Measurements from ENCODE around the gene SMARCD3.

SMARCD3 gene

DNA sequence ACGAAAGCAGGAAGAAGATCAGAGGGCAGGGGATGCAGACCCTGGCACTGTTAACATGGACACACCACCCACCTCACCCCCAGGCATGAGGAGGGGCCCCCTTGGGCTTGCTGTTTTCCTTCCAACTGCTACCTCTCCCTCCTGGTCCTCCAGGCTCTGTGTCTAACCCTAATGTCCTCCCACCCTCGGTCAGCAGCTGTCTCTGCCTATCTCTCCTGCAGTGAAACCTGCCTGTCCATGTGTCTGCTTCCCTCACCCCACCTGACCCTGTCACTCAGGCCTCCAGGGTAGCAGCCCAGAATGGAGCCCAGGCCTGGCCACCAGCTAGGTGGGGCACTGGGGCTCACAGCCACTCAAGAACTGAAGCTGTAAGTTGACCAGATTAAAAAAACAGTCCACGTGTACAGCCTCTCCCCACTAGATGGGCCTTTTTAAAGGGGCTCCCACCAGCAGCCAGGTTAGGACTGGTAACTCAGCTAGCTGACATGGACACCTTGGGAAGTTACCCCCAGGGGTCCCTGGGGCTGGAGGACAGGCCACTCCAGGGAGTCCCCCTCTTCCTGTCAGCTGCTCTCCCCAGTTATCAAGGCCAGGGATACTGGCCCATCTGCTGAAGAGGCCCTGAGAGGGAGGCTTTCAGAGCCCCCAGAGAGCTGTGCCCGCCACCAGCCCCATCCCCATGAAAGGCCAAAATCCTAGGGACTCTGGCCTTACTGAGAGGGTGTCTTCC, 1.5 kb downstream of the SMARCD3 start:
- no peak for DNase-seq

DNA sequence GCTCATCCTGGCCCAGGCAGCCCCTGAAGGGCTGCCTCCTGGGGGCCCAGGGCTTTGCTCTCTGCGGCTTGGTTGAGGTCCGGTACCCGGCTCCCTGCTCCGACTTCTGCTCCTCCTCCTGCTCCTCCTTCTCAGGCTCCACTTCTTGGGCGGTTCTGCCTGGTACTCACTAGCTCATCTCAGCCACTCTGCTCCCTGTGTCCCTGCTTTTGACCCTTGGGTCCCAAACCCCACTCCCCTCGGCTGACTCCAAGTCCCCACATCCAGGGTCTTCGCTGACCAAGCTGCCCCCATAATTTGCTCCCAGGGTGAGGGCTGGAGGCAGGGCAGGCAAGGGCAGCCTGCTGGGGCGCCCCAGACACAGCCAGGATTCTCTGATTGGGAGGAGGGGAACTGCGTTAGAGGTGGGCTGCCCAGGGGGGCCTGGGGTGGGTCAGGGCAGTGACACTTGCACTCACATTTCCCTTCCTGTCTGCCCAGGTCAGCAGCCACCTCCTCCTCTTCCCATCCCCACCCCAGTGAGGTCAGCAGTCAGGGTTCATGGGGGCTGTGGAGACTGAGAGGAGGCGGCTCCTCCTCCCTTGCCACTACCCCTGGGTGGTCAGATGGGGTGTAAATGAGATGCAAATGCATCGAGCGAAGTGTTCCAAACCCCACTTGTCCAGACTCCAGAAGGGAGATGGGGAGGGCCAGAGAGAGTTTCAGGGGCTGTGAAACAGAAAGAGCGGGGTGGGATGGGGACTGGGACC, 2.2 kb downstream of the SMARCD3 start:
- DNase-seq = no peak

DNA sequence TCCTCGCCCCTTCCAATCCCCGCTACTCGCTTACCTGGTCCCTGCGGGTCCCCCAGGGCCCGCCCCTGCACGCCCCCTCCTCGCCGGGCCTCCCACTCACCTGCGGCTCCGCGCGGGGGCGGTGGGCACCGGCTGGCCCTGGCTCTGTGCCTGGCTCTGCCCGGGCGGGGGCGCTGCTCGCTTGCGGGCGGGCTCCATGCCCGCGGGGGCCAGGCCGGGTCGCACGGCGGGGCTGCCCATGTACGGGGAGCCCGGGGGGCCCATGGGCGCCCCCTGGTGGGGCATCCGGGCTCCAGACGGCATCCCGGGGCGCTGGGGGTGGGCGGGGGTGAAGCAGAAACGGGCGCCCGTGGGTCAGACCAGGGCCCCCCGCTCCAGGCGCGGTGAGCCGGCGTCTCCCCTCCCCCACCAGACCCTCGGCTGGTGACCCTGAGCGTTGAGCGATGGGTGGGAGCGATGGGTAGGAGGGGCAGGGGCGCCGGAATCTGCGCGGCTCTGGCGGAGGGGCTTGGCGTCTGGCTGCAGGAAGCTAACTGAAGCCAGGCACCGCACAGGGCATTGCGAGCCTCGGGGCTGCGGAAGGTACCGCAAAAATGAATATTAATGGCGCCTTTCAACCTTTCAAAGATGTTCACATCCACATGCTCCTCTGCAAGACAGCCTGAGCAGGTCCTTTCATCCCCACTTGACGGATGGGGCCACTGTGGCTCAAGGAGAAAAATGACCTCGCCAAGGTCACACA, 3.0 kb downstream of the SMARCD3 start:
- DNase-seq = no peak

DNA sequence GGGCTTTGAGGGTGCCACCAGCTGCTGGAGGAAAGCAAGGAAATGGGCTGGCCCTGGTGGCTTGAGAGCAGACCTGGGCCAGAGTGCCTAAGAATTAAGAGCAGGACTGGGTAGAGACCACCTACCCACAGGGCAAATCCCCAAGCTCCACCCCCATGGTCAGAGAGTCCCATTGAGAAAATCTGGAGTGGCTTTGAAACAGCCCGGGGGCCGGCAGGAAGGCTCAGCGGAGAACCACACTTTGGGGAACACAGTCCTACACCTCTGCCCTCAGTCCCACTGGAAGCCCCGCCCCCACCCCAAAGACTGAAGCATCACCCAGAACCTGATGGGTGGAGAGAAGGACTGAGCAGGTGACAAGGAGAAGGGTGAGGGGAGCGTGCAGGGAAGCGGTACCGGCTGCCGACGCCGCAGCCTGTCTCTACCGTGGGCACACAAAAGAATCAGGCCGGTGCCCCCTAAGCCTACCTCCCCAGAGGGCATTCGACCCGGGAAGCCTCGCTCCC, 3.6 kb downstream of the SMARCD3 start:
- DNase-seq = no peak

DNA sequence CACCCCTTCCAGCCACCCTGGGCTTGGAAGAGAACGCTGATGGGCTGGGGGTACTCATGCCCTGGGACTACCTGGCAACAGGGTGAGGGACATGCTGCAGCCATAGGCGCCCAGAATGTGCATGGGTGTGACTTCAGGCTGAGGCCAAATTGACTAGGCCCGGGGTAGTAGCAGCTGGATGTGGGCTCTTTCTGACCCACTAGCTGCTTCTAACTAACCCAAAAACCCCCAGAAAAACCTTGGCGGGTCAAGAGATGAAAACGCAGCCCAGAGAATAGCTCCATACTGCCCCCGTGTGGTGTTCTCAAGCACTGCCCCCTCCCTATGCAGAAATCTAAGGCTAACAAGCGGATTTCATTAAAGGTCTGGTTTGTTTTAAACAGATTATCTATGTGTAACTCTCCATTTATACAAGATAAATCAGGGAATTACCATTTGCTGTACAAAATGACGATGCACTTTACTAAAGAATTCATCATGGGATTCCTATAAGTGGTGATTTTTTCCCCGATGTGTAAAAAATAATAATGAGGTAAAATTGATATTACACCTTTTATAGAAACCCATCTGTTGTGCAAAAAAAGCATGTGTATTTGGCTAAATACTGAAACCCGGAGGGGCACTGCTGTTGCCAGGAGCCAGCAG, 4.2 kb downstream of the SMARCD3 start:
- DNase-seq = no peak

GRCh38 chr7:151243408-151244195, 4.9 kb downstream of the SMARCD3 start:
- no peak for DNase-seq

DNA sequence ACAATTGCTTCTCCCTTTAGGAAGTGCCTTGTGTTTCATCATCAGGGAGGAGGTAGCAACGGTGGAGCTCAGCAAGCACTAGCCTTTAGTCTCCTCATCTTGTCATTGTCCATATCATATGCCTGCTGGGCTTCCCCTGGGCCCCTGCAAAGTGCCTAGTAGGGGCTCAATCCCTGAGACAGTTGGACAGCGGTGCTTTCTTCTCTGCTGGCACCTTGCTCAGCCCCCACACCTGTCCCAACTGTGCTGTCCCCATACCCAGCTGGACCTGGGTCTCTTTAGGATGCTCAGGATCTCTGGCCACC, 5.5 kb downstream of the SMARCD3 start:
- no peak for DNase-seq

DNA sequence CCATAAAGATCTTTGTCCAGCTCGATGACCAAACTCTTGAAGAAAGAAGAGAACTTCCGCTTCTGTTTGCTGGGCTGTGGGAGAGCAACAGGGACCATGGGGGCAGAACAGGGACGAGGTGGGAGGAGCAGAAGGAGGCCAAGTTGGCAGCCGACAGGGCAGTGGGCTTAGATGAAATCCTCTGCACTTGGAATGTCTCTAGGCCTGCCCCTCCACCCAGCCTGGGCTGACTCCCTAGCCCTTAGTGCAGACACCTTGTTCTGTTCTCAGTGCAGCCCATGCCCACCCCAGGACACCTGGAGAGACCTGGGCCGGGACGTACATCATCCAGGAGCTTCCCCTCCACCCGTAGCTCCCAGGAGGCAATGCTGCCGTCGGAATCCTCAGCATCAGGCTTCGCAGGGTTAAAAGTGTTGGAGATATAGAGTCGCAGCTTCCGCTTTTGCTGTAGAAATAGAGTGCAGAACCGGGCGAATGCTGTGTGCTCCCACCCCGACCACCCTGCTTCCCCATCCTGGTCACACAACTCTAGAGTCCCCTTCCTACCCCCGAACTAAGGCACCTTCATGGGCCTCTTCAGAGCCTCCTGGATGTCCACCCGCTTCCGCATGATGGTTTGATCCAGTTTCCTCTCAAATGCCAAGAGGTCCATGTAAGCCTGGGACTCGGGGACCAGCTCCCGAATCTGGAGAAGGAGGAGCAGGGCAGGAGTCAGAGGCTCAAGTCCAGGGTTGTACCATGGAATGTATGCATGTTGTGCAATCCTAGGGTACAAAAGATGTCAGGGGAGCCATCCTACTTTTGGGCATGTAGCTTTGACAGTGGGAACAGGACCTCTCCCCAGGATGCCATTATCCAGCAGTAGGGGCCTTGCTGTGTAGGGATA, 6.1 kb downstream of the SMARCD3 start:
- DNase-seq = no peak

GRCh38 chr7:151241755-151242096, 6.8 kb downstream of the SMARCD3 start:
- no peak for DNase-seq

GRCh38 chr7:151240942-151241754, 7.3 kb downstream of the SMARCD3 start:
- no peak for DNase-seq

GRCh38 chr7:151240536-151240935, 8.0 kb downstream of the SMARCD3 start:
- no peak for DNase-seq

DNA sequence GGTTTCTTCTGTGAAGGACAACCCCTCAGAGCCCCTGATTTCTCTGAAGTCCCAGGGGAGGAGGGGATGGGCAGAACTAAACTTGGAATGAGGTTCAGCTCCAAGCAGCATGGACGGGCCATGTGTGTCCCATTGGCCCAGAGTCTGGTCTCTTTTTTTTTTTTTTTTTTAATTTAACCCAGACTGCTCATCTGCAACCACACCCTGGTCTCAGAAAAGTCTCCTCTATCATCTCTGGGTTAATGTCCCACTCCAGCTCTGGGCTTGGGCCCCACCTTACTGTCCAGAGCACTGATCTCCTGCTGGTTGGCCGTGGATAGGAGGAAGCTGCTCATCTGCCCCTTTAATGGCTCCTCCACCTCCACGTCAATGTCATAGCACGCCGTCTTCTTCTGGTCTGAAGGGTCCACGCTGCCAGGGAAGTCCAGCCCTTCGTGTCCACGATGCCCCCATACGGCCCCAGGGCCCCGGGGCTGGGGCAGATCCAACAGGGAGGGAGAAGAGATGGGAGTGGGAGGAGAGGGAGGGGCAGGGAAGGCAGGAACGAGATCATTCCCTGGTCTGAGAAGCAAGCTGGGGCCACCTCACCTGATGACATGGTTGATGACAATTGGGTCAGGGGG, 8.5 kb downstream of the SMARCD3 start:
- no peak for DNase-seq

DNA sequence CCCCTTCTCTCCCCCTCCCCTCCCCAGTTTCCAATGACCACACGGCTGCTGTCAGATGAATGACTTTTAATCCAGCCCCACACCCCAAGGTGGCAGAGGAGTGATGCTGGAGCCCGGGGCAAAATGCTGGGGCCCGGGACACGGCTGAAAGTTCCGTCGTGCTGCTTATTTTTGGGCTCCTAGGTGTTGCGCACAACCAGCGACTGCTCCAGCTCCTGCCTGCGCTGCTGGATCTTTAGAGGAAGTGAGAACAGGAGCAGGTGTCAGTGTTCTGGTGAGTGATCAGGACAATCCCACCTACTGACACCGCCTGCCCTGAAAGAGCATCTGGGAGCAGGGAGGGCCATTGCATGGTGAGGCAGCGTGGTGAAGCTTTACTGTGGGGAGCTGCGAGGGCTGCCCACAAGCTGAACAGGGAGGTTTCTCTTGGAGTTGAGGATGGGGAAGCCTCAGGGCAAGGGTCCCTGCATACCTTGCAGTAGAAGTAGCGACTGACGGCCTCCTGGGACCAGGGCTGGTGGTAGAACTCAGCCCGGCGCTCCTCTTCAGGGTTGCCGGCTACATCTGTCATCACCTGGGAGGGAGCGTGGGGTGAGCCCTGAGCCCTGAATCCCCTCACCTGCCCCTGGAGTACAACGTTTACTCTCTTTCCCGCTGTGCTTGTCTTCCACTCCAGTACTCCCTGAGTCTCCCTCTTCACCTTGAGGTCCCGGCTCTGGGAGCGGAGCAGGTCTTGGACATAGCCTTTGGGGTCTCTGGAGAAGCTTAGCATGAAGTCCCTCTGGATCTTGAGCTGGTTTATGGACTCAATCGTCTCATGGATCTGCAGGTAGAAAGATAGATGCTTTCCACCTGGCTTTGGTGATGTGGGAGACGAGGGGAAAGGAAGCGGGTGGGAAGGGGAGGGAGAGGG, 9.3 kb downstream of the SMARCD3 start:
- no peak for DNase-seq

DNA sequence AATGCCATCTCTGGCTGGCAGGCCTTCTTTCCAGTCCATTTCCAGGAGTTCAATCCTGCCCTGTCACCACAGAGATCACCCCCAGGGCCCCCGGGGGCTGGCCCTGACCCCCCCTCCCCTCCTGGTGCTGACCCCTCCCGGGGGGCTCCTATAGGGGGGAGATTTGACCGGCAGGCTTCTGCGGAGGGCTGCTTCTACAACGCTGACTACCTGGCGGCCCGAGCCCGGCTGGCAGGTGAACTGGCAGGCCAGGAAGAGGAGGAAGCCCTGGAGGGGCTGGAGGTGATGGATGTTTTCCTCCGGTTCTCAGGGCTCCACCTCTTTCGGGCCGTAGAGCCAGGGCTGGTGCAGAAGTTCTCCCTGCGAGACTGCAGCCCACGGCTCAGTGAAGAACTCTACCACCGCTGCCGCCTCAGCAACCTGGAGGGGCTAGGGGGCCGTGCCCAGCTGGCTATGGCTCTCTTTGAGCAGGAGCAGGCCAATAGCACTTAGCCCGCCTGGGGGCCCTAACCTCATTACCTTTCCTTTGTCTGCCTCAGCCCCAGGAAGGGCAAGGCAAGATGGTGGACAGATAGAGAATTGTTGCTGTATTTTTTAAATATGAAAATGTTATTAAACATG, 10.2 kb downstream of the SMARCD3 start:
- no peak for DNase-seq

DNA sequence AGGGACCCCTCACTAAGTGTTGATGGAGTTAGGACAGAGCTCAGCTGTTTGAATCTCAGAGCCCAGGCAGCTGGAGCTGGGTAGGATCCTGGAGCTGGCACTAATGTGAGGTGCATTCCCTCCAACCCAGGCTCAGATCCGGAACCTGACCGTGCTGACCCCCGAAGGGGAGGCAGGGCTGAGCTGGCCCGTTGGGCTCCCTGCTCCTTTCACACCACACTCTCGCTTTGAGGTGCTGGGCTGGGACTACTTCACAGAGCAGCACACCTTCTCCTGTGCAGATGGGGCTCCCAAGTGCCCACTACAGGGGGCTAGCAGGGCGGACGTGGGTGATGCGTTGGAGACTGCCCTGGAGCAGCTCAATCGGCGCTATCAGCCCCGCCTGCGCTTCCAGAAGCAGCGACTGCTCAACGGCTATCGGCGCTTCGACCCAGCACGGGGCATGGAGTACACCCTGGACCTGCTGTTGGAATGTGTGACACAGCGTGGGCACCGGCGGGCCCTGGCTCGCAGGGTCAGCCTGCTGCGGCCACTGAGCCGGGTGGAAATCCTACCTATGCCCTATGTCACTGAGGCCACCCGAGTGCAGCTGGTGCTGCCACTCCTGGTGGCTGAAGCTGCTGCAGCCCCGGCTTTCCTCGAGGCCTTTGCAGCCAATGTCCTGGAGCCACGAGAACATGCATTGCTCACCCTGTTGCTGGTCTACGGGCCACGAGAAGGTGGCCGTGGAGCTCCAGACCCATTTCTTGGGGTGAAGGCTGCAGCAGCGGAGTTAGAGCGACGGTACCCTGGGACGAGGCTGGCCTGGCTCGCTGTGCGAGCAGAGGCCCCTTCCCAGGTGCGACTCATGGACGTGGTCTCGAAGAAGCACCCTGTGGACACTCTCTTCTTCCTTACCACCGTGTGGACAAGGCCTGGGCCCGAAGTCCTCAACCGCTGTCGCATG, 11.0 kb downstream of the SMARCD3 start:
- no peak for DNase-seq

GRCh38 chr7:151236406-151236805, 12.1 kb downstream of the SMARCD3 start:
- DNase-seq = no peak

DNA sequence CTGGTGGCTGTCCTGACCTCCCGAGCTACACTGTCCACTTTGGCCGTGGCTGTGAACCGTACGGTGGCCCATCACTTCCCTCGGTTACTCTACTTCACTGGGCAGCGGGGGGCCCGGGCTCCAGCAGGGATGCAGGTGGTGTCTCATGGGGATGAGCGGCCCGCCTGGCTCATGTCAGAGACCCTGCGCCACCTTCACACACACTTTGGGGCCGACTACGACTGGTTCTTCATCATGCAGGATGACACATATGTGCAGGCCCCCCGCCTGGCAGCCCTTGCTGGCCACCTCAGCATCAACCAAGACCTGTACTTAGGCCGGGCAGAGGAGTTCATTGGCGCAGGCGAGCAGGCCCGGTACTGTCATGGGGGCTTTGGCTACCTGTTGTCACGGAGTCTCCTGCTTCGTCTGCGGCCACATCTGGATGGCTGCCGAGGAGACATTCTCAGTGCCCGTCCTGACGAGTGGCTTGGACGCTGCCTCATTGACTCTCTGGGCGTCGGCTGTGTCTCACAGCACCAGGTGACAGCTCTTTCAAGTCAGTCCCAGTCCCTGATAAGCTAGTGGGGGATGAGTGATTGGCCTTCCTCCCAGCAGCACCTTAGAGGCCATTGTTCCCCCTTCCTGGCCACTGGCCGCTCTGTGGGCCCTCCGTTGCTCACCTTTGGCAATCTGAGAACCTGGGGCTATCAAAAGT, 13.3 kb downstream of the SMARCD3 start:
- no peak for DNase-seq

All from NCI-H1417 treated with DMSO at 0.1 percent for 48 hours (cell line).